Measurements from ENCODE around the gene MUC4.
A peak's percentile ranks its signal among the peaks of the same experiment; 100 is the strongest.
"Not testable (repeated sequence)": the region's sequence is repeated elsewhere in the genome, so short reads cannot be mapped to it uniquely, and the experiment has no call there.

Gene MUC4

DNA sequence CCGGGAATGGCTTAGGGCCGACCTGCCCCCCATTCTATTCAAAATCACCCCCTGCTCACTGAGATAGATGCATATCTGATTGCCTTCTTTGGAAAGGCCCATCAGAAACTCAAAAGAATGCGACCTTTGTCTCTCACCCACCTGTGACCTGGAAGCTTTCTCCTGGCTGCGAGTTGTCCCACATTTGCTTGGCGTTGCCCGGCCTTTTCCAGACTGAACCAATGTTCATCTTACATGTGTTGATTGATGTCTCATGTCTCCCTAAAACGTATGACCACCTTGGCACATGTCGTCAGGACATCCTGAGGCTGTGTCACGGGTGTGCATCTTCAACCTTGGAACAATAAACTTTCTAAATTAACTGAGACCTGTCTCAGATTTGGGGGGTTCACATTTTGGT is 94.3 kb downstream of the MUC4 start:
- no peak for DNase-seq (ENCODE audit: low read depth in 1 of 2, low spot score in 1 of 2)

DNA sequence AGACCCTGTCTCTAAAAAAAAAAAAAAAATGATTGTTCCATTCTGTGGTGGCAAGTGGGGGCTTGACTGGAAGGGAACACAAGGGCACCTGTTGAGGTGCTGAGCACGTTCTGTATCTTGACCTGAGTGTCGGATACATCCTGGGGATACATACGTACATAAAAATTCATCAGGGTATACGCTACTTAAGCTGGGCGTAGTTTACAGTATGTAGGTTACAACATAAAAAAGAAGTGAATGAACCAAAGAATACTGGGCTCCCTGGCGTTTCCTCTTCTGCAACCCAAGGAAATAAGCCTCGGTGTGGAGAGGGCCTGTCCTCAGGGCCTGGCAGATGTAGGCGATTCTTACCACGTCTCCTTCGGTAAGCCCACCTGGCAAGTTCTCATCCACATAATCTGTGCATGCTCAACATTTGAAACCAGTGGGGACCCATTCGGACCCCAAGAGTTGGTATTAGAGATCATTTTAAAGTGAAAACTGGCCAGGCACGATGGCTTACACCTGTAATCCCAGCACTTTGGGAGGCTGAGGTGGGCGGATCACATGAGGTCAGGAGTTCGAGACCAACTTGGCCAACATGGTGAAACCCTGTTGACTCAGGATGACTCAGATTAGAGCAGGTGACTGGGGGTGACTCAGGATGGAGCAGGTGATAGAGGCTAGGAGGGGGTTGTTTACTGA is 96.0 kb downstream of the MUC4 start:
- DNase-seq (ENCODE audit: low read depth in 1 of 2, low spot score in 1 of 2) = peak in 1 of 2 donors; percentile 43

DNA sequence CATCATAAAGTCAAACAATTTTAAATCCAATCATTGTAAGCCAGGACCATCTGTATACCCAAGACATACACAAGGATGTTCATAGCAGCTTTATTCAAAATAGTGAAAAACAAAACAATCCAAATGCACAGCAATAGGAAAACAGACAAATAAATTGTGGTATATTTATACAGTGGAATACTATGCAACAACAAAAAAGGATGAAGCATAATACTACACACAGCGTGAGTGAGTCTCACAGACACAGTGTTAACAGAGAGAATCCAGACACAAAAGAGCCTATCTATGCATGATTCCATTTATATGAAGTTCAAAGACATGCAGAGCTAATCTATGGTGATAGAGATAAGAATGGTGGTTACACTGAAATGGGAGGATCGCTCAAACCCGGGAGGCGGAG is 96.6 kb downstream of the MUC4 start:
- no peak for DNase-seq (ENCODE audit: low read depth in 1 of 2, low spot score in 1 of 2)

DNA sequence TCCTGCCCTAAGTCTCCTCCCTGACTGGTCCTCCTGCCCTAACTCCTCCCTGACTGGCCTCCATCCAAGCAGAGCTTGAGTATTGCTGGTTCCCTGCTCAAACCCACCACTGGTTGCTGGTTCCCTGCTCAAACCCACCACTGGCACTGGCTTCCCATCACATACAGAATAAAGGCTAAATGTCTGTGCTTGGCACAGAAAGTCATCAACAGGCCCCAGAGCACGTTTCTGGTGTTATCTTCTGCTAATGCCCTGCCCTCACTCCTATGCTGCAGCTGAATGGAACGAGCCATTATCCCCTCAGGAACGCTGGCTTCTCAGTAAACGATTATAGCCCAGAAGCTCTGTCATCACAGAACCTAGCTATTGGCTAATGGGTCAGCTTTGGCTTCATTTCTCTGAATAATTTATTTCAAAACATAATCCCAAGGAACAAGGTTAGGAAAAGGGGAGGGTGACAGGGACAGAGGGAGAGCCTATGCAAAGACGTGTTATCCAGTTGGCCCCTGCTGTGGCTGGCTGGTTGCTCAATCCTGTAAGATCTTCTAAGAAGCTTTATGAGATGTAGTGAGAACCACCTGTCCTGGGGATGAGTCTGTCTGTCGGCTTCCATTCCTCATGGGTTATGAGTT is 97.2 kb downstream of the MUC4 start:
- no peak for DNase-seq (ENCODE audit: low read depth in 1 of 2, low spot score in 1 of 2)

DNA sequence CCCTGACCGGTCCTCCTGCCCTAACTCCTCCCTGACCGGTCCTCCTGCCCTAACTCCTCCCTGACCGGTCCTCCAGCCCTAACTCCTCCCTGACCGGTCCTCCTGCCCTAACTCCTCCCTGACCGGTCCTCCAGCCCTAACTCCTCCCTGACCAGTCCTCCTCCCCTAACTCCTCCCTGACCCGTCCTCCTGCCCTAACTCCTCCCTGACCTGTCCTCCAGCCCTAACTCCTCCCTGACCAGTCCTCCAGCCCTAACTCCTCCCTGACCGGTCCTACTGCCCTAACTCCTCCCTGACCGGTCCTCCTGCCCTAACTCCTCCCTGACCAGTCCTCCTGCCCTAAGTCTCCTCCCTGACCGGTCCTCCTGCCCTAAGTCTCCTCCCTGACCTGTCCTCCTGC is 98.6 kb downstream of the MUC4 start:
- not testable (repeated sequence) for DNase-seq (ENCODE audit: low read depth in 1 of 2, low spot score in 1 of 2)

DNA sequence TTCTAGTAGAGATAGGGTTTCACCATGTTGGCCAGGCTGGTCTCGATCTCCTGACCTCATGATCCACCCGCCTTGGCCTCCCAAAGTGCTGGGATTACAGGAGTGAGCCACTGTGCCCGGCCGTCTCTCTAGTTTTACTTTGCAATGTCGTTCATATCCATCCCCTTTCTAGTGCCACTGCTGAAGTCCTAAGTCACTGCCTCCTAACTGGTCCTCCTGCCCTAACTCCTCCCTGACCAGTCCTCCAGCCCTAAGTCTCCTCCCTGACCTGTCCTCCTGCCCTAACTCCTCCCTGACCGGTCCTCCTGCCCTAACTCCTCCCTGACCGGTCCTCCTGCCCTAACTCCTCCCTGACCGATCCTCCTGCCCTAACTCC is 99.2 kb downstream of the MUC4 start:
- DNase-seq (ENCODE audit: low read depth in 1 of 2, low spot score in 1 of 2) = not testable (repeated sequence)

DNA sequence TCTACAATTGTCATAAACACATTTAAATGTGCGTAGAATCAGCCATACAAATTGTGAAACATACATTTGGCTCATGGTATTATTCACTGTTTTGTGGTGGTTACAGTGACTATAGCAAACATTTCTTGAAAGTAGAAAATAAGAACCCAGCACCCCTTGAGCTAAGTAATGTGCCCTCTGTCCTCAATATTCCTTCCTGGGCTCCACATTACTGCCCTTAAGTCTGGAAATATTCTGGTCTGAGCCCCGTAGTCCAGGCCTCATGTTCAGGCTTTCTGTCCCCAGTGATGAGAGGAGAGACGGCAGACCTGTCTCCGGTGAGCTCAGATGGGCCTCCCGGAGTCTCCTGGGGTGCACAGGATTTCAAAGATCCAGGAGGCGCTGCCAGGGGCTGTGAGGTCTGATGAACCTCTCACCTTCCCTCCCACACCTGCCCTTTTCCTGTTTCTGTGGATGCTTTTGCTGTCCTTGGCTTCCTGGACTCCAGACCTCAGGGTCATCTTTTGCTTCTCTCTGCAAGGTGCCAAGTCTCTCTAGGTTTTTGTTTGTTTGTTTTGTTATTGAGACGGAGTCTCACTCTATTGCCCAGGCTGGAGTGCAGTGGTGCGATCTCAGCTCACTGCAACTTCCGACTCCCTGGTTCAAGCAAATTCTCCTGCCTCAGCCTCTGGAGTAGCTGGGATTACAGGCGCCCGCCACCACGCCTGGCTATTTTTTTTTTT is 99.8 kb downstream of the MUC4 start:
- no peak for DNase-seq (ENCODE audit: low read depth in 1 of 2, low spot score in 1 of 2)

DNA sequence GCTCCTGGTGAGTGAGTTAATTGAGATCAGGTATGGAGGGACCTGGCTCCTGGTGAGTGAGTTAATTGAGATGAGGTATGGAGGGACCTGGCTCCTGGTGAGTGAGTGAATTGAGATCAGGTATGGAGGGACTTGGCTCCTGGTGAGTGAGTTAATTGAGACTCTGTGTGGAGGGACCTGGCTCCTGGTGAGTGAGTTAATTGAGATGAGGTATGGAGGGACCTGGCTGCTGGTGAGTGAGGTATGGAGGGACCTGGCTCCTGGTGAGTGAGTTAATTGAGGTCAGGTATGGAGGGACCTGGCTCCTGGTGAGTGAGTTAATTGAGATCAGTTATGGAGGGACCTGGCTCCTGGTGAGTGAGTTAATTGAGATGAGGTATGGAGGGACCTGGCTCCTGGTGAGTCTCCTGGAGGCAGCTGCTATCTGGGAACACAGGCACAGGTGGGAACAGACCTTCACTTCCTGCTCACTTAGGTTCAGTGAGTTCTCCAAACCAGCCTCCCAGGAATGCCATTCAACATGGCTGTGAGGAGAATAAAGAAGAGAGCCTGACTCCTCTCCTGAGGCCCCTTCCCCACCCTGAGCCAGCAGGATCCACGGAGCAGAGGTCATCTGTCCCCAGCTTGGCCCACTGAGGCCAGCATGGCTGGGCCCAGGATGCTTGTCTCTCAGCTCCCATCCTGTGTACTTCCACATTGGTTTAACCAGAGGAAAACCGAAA is 100.5 kb downstream of the MUC4 start:
- DNase-seq (ENCODE audit: low read depth in 1 of 2, low spot score in 1 of 2) = not testable (repeated sequence)

DNA sequence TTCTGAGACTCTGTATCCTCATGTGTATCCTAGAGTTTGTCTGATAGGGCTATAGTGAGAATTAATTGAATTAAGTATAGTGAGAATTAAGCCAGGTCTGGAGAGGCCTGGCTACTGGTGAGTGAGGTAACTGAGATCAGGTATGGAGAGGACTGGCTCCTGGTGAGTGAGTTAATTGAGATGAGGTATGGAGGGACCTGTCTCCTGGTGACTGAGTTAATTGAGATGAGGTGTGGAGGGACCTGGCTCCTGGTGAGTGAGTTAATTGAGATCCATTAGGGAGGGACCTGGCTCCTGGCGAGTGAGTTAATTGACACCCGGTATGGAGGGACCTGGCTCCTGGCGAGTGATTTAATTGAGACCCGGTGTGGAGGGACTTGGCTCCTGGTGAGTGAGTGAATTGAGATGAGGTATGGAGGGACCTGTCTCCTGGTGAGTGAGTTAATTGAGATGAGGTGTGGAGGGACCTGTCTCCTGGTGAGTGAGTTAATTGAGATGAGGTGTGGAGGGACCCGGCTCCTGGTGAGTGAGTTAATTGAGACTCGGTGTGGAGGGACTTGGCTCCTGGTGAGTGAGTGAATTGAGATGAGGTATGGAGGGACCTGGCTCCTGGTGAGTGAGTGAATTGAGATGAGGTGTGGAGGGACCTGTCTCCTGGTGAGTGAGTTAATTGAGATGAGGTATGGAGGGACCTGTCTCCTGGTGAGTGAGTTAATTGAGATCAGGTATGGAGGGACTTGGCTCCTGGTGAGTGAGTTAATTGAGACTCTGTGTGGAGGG is 101.4 kb downstream of the MUC4 start:
- DNase-seq (ENCODE audit: low read depth in 1 of 2, low spot score in 1 of 2) = not testable (repeated sequence)

DNA sequence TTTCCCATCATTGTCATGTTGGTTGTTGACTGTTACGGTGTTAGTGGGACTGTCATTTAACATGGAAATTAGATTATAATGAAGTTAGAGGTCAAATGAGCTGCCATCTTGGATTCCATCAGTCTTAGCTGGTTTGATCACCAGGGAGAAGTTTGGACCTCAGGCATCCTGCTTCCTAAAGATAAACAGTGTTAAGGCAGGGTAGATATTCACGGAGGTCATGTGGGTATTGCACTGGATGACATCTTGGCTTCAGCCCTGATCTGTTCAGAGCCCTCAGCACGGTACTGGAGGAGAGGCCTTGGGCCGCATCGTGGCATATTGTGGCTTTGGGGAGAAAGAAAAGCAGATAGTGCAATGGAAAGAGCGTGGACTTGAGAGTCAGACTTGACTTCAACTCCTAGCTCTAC is 102.0 kb downstream of the MUC4 start:
- DNase-seq (ENCODE audit: low read depth in 1 of 2, low spot score in 1 of 2) = no peak

DNA sequence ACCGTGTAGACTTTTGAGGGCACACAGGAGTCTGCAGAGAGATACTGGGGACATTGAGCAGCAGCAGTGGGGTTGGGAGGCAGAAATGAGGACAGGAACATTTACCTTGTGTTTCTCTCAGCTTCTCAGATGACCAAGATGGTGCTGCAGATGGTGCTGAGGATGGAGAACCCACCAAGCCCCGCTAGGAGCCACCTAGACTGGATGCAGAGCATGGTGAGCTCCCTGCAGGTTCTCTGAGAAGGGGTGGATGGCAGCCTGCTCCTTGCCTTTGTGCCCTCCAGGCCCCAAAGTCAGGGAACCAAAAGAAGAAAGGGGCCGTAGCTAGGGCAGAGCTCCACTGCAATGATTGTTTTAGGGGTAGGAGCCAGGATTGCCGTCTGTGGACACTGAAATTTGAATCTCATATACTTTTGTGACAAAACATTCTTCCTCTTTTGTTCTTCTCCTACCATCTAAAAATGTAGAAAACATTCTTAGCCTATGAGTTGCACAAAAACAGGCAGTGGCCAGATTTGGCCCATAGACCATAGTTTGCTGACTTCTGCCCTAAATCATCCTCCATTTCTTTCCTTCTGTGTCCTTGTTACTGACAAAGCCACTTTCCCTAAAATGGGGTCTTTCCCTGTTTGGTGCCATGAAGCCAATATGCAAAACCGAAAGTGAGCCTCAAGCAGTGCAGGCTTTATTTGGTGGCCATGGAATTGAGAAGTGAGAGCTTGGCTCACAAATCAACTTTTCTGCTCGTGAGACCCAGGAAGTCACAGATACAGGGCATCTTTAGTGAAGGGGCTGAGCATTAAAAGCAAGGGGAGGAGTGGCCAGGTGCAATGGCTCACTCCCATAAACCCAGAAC is 102.9 kb downstream of the MUC4 start:
- DNase-seq (ENCODE audit: low read depth in 1 of 2, low spot score in 1 of 2) = no peak

DNA sequence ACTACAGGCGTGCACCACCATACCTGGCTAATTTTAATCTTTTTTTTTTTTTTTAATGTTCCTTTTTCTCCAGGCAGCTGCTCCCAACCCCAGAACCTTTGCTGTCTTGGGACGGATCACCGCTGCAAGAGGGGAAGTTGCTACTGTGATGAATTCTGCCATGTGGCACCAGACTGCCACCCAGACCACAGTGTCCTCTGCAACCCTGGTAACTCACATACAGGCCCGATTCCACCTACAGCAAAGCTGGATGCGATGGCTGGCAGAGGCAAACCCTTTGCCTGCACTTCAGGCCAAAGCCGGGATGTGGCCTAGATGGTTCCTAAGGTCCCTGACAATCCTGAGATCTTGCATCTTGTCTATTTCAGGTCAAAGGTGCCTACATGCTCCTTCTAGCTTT is 103.7 kb downstream of the MUC4 start:
- DNase-seq (ENCODE audit: low read depth in 1 of 2, low spot score in 1 of 2) = no peak

DNA sequence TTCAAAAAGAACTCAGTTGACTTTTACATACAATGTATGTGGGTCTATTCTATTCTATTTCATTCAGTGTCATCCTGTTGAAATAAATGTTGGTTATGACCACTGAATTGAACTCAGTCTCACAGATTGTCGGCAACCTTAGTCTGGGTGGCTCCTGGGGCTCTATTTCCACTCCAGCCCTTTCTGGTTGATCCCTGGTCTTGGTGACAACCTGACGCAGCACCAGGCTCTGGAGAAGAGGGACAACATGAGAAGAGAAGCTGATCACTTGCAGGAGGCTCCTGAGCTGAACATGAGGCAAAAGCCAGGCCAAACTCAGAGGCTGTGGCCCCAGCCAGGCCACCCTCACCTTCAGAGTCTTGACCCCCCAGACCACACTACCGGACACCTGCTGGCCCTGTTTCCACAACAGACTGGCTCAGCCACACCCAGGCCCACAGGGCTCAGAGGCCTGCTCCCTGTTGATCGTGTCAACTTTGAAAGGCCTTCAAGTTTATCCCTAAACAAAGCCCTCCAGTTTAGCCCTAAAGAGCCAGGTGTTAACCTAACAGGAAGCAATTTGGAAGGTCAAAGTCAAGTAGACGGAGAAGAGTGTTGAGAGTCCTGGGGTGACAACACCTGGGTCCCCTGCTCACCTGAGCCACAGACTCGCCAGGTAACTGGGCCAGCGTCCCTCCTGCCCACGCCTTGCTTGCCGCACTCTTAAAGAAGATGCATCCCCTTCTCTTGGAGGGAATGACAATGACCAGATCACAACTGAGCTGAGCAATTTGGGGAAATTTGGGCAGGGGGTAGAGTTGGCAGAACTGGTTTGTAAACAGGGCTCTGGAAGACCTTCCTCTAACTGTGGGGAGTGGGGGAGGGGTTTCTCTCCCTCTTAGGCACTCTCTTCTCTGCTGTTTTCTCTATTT is 106.4 kb downstream of the MUC4 start:
- DNase-seq (ENCODE audit: low read depth in 1 of 2, low spot score in 1 of 2) = no peak

DNA sequence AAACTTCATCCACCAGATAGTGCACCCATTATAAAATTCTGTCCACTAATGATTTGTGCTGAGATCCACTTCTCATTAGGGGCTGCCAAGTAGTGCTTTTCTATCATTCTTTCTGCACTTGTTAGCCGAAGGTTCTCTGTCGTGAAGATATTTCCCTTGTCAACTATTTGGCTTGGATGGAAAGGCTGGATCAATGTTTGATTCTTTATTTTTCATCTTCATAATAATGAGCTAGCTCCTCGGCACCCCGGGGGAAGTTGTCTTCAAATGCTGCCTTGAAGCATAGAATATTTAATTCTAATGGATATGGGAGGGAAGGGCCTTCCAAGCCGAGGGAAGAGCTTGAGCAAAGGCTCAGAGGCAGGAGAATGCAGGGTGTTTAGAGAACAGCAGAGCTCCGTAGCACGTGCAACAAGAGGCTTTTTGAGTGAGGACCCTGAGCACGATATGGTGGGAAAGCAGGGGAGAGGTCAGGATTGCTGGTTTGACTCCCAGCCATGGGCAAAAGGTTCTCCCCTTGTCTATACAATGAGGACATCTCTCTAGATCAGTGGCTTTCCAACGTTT is 107.2 kb downstream of the MUC4 start:
- no peak for DNase-seq (ENCODE audit: low read depth in 1 of 2, low spot score in 1 of 2)

DNA sequence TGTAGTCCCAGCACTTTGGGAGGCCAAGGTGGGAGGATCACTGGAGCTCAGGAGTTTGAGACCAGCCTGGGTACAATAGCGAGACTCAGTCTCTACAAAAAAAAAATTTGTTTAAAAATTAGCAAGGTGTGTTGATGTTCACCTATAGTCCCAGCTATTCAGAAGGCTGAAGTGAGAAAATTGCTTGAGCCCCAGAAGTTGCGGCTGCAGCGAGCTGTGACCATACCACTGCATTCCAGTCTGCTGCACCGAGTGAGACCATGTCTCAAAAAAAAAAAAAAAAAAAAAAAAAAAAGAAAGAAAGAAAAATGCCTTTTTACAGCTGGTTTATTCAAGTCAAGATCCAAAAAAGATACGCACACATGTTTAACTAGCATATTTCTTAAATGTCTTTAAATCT is 108.0 kb downstream of the MUC4 start:
- no peak for DNase-seq (ENCODE audit: low read depth in 1 of 2, low spot score in 1 of 2)

DNA sequence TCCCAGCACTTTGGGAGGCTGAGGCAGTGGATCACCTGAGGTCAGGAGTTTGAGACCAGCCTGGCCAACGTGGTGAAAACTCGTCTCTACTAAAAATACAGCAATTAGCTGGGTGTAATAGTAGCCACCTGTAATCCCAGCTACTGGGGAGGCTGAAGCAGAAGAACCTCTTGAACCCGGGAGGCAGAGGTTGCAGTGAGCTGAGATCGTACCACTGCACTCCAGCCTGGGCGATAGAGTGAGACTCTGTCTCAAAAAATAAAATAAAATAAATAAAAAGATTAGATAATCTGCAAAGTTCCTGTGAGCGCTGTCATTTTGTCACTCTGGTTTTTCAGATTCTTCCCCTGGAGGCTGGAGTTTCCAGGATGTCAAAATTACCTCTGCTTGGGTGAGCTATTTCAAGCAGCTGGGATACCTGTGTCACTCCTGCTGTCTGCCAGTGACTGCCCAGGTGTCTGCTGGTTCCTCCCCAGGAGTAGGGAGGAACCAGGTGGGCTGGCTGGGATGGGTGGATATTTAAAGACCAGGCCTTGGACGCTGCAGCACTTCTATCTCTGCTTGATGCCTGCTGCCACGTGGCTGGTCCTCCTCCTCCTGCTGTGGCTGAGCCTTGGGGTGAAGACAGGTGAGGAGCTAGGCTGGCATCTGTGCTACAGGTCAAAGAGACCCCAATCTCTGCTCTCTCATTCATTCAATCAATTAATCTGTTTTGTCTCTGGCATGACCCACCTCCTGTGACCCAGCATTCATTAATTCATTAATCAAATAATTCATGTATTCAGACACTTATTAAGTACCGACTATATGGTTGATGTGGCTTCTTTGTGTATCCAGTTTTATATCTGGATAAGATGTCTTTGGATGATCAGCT is 110.5 kb downstream of the MUC4 start:
- no peak for DNase-seq (ENCODE audit: low read depth in 1 of 2, low spot score in 1 of 2)

DNA sequence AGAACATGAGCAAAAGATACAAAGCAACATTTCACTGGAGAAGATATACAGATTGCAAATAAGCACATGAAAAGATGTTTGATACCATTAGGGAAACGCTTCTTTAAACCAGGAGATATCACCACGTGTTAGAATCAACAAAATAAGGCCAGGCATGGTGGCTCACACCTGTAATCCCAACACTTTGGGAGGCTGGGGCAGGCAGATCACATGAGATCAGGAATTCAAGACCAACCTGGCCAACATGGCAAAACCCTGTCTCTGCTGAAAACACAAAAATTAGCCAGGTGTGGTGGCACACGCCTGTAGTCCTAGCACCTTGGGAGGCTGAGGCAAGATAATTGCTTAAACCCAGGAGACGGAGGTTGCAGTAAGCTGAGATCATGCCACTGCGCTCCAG is 111.4 kb downstream of the MUC4 start:
- no peak for DNase-seq (ENCODE audit: low read depth in 1 of 2, low spot score in 1 of 2)

DNA sequence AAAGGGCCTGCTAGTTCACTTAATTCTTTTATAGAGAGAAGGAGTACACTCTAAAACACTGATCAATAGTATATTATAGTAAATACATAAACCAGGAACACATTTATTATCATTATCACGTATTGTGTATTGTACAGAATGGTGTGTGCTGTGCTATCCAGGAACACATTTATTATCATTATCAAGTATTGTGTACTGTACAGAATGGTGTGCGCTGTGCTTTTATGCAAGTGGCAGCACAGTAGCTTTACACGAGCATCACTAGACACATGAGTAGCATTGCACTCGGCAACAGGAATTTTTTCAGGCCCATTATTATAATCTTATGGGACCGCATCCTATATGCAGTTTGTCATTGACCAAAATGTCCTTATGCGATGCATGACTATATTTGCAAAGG is 111.9 kb downstream of the MUC4 start:
- no peak for DNase-seq (ENCODE audit: low read depth in 1 of 2, low spot score in 1 of 2)
